Activated gamma-delta T cell (primary cell): ENCODE measurements around the gene SGCA.

Experiments
- DNase-seq: peaks from one replicate; lab custom pipeline; 2025; lab: John Stamatoyannopoulos, UW

SGCA gene

GRCh38 chr17:50166518-50167181 lies 845 bp downstream of the SGCA start:
- DNase-seq = no peak

GRCh38 chr17:50167371-50167770 lies 1.6 kb downstream of the SGCA start:
- no peak for DNase-seq

DNA sequence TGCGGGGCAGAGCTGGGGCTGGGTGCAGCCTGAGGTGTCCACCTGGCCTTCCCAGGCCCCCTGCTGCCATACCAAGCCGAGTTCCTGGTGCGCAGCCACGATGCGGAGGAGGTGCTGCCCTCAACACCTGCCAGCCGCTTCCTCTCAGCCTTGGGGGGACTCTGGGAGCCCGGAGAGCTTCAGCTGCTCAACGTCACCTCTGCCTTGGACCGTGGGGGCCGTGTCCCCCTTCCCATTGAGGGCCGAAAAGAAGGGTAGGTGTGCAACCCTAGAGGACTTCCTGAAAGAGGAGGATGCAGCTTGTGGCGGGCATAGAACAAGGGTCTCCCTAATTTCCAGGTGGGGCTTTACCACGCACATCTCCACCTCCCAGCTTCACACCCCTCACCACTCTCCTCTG lies 2.5 kb downstream of the SGCA start:
- no peak for DNase-seq

- DNase-seq = no peak
Observed at GRCh38 chr17:50169121-50169764, 3.4 kb downstream of the SGCA start.

DNA sequence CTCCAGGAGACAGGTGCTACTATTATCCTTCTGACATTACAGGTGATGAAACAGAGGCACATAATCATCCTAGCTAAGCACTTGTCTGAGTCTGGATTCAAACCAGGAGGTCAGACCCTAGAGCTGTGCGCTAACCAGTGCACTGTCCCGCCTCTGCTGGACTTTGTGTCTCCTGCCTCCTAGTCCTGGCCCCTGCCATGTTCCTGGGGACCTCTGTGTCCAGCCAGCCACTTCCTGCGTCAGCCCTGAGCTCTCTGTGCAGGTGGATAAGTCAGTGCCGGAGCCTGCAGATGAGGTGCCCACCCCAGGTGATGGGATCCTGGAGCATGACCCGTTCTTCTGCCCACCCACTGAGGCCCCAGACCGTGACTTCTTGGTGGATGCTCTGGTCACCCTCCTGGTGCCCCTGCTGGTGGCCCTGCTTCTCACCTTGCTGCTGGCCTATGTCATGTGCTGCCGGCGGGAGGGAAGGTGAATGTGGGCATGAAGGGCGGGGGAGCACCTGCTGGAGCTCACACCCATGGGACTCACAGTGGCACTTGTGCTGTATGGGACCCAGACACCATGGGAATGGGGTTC lies 4.2 kb downstream of the SGCA start:
- DNase-seq = no peak

DNA sequence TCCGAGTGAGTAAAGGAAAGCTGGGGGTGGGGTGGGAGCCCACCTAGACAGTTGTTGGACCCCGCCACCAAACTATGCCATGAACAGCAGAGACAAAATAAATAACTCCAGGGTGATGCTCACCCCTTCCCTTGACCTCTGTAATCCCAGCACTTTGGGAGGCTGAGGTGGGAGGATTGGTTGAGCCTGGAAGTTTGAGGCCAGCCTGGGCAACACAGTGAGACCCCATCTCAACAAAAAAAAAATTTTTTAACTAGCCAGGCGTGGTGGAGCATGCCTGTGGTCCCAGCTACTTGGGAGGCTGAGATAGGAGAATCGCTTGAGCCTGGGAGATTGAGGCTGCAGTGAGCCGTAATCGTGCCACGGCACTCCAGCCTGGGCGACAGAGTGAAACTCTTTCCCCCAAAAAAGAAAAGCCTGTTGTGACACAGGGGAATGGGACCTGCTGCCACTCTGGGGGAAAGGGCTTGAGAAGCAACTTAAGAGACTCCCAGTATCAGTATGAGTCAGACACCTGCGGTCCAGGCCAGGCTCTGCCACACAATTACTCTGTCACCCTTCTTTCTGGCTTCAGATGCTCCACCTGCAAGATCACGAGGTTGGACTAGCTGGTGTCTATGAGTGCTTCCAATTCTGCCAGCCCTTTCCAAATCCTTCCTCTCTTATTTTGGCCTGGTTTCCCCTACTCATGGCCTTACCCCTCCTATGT lies 5.0 kb downstream of the SGCA start:
- DNase-seq = no peak

DNA sequence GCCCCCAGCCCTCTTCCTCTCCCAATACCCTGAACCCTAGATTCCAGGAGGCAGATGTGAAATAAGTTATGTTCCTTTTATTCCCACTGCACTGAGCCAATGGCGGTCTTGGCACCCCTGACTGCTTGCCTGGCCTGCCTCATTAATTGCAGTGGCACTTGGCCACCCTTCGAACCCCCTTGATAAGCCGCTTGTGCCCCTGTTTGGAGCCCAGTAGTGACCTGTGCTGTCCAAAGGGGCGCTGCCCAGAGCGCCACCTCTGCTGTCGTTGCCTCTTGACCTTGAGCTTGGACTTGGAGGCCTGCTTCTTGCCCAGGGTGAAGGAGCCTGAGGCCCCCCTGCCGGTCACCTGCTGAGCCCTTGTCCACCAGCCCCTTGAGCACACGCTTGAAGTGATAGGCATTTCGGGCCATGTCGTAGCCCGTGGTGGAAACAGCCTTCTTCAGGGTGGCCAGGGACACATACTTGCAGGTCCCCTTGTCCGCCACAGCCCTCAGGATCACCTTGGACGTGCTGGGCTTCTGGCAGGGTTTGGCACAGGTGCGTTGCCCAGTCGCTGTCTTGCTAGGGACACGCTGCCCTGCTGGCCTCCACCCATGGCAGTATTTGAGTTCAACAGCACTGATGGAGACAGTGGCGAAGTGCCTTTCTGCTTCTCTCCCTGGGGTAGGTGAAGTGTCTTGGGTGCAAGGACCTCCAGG lies 5.7 kb downstream of the SGCA start:
- DNase-seq = no peak

DNA sequence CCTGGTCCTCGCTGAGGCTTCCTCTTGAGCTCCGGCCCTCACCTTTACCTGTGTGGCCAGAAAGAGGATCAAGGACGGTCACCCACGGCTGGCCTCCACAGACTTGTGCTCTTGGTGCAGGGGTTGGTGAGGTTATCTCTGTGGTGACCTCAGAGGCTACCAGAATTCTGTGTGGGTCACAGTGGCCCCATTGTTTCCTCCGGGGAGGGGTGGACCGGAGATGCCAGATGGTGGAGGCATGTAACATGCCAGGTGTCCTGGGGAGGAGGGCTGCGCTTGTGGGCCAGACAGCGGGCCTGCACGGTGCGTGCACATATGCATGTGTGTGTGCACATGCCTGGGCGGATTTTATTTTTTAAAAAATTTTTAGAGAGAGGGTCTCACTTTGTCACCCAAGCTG lies 6.3 kb downstream of the SGCA start:
- DNase-seq = no peak

DNA sequence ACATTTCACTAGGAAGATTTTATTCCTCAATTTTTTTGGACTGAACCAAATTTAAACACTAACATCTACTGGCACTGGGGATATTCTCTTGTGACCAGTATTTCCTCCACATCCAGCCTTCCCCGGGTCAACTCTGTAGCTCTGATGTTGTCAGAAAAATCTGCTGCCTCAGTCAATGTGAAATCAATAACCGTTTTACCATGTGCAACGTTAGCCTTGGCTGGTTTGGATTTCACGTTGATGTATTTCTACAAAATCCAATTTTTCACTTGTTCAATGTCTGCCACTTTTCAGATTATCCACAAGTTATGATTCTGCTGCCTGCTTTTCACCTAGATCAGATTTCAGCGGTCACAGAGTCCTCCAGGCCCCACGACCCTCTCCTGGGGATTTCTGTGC lies 7.1 kb downstream of the SGCA start:
- DNase-seq = no peak

DNA sequence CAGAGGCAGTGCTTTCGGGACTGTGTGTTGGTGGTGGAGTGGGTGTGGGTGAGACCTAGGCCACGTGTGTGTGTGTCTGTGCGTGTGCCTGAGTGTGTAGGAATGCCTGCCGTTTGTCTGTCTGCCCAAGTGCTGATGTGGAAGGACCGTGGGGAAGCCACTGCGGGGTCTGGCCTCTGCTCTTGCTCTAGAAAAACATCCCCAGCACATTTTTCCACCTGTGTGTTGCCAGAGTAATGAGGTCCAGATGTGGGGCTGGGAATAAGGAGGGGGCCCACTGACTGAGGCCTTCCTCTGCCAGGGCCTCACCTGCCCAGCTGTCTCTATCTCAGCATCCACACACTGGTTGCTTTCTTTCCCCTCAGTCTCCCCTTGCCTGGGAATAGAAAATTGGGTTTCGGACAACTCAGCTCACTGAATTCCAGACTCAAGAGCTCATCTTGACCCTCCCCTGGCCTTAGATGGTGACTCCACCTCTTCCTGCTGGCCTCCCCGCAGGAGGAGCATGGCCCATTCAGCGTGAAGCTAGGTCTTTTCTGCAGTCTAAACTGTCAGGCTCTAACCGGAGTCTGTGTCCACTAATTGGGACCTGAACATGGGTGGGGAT lies 7.6 kb downstream of the SGCA start:
- DNase-seq = no peak

DNA sequence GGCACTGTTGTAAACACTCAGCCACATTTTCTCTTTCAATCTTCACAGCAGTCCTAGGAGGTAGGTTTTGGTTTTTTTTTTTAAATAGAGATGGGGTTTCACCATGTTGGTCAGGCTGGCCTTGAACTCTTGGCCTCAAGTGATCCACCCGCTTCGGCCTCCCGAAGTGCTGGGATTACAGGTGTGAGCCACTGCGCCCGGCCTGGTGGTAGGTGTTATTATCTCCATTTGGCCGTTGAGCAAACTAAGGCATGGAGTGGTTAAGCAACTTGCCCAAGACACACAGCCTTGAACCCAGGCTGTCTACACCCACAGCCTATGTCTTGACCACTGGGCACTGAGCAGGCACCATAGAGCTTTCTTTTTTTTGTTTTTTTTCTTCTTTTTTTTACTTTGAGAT lies 8.6 kb downstream of the SGCA start:
- no peak for DNase-seq

DNA sequence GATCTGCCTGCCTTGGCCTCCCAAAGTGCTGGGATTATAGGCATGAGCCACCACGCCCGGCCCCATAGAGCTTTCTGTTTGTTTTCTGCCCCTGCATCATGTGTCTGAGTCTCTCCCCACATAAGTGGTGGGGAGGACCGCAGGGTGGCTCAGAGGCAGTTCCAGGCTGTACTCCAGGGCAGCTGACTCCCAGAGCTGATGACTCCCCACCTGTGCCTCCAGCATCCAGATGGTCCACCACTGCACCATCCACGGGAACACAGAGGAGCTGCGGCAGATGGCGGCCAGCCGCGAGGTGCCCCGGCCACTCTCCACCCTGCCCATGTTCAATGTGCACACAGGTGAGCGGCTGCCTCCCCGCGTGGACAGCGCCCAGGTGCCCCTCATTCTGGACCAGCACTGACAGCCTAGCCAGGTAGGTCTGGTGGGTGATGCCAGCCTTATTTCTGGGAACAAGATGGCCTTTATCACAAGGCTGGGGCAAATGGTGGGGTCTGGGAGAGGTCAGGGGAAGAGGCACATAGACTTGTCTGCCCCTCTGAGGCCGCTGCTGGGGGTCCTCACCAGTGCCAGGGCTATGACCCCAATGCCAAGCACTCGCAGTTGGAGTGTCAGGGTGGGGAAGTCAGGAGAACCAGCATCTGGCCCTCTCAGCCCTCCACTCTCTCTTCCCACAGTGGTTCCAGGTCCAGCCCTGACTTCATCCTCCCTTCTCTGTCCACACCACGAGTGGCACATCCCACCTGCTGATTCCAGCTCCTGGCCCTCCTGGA lies 9.4 kb downstream of the SGCA start:
- no peak for DNase-seq

- no peak for DNase-seq
Observed at GRCh38 chr17:50176559-50177357, 11.0 kb downstream of the SGCA start.

GRCh38 chr17:50177476-50177875 lies 11.7 kb downstream of the SGCA start:
- no peak for DNase-seq

DNA sequence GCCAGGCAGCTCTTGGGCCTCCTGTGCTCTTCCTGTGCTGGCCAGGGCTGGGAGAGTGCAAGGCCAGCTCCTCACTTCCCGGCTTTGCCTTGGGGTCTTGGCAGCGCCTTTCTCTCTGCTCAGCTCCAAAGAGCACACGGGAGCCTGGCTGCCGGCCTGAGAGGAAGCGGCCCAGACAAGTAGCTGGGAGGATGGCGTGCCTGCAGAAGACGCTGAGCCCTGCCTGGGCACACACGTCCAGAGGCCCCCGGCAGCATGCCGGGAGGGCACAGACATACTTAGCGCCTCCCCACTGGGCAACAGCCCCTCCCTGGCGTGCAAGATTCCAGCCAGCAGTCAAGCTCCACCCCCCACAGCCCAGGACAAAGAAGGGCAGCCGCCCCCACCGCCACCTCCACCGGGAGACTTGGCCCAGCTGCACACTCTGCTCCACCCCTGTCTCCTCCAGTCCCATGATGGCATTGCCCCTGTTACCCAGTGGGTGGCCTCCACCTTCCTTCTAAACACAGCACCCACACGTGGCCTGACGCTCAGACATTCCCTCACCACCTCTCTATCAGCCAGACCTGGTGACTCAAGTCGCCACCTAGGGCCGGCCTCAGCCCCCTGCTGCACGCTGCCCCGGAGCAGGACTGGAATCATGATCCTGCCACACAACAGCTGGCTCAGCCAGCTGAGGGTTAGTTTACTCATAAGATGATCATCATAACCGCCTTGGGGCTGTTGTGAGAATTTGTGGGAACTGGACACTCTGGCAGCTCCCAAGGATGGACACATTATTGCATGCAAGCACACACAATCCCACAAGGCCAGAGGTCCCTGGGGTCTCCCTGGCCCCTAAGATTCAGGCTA lies 12.4 kb downstream of the SGCA start:
- no peak for DNase-seq

DNA sequence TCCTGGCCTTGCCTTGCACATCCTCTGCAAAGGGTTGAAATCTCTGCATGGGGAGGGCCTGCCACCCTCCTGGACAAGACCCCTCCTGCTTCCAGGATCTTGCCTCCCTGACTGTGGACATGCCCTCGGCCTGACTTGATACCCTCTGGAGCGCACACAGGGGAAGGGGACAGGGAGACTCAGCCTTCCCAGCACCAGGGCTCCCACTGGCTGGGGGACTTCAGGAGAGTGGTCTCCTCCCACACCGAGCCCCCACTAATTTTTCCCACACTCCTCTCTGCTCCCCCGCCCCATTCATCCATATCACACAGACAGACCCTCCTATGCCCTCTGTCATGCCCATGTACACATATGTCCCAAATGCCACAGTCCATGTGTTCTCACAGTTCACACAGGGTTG lies 14.3 kb downstream of the SGCA start:
- no peak for DNase-seq

DNA sequence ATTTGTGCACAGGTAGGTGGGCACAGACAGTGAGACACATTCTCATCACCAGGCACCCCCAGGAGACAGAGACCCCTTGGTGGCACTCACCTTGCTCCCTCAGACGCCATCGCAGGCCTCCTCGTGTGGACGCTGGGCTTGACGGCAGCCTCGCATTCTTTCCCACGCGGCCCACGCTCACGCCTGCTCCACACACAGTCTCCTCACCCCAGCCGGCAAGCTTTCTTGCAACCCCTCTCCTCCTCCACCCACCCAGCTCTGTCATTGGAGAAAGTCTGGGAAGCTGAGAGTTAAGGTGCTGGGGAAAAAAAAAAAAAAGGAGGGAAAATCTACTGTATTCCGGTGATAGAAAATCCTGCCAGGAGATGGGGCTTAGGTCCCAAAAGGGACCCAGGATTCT lies 14.8 kb downstream of the SGCA start:
- no peak for DNase-seq

- no peak for DNase-seq
Observed at GRCh38 chr17:50181144-50181543, 15.3 kb downstream of the SGCA start.
